ENCODE measurements around the gene MAP4K2.
A peak's percentile ranks its signal among the peaks of the same experiment; 100 is the strongest.

MAP4K2 gene

DNA sequence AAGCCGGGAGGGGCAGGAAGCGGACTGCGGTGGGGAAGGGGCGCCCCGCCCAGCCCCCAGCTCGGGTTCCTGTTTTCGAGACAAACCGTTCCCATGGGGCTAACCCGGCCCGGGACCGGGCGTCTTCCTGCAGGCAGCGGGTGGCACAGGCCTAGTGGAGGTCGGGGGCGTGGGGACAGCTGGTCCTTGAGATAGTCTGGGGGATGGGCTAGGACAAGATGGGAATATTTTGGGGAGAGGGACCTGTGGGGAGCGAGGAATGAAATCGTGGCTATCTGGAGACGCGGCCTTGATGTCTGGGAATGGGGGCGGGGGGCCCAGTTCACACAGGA is 57.9 kb downstream of the MAP4K2 start:
- no peak overlapping the region for H3K4me3 ChIP-seq (ENCODE audit: low read depth, low read length)
- no peak for TF ChIP-seq CTCF (IDR thresholded peaks at IDR 0.05; ENCODE audit: control insufficient read depth, extremely low read depth, insufficient read depth)
- DNase-seq (ENCODE audit: low read depth) = no peak

- no peak overlapping the region for H3K4me3 ChIP-seq (ENCODE audit: low read depth, low read length)
- no peak for DNase-seq (ENCODE audit: low read depth)
- TF ChIP-seq CTCF (IDR thresholded peaks at IDR 0.05; ENCODE audit: control insufficient read depth, extremely low read depth, insufficient read depth) = no peak
Measured at GRCh38 chr11:64744544-64745188, 58.3 kb downstream of the MAP4K2 start.

GRCh38 chr11:64743591-64744543 is 59.1 kb downstream of the MAP4K2 start, which contains the start of gene RASGRP2:
Gene RASGRP2 (minus strand): TSS chr11:64744142. CDS start chr11:64742866, 1,276 bp downstream.
- peak; percentile 68 for TF ChIP-seq CTCF (IDR thresholded peaks at IDR 0.05; ENCODE audit: control insufficient read depth, extremely low read depth, insufficient read depth)
- no peak for DNase-seq (ENCODE audit: low read depth)

GRCh38 chr11:64742889-64743590 is 60.0 kb downstream of the MAP4K2 start:
- DNase-seq (ENCODE audit: low read depth) = no peak
- TF ChIP-seq CTCF (IDR thresholded peaks at IDR 0.05; ENCODE audit: control insufficient read depth, extremely low read depth, insufficient read depth) = peak; percentile 90
- H3K4me3 ChIP-seq (ENCODE audit: low read depth, low read length) = peak overlapping the region; percentile 11; the same call in 1 of the 2 replicates

More at GRCh38 chr11:64743591-64744543, 59.1 kb downstream of the MAP4K2 start, which contains the start of gene RASGRP2:
- H3K4me3 ChIP-seq (ENCODE audit: low read depth, low read length) = no peak within 1 kb of the TSS

DNA sequence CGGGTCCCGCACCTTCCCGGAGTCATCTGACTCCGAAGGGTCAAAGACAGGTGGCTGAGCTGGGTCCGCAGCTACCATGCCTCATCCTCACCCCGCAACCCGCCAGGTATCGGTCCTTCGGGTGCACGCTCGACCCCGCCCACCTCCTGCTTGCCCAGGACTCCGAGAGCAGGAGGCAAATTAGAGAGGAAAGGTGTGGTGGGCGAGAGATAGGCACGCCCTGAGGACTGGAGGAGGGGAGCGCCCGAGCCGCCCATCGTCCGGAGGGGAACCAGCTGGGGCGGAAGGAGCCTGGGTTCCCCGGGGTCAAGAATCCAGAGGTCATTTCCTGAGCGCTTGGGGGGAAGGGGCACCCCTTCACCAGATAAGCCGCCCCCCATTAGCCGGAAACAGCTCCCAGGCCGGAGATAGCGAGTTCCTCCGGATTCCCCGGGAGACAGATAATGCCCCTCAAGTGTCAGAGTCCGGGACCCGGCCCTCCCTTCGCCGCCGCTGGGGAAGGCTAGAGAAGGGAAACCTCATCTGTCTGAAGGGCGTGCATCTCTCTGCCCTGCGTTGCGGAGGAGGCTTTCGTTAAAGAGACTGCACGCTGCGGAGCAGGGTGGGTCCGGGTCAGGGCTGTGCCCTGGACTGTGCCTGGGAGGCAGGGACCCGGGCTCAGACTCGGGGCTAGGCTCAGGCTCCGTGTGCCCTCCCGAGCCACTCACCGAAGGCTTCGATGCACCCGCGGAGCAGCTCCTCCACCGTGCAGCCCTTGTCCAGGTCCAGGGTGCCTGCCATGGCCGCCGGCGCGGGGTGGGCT is 60.7 kb downstream of the MAP4K2 start:
- DNase-seq (ENCODE audit: low read depth) = no peak
- H3K4me3 ChIP-seq (ENCODE audit: low read depth, low read length) = peak overlapping the region; percentile 11; the same call in 1 of the 2 replicates
- no peak for TF ChIP-seq CTCF (IDR thresholded peaks at IDR 0.05; ENCODE audit: control insufficient read depth, extremely low read depth, insufficient read depth)

Measured in LNCaP clone FGC (cell line).